Natural killer cell (primary cell): ENCODE results near the gene PPM1D. TPM values are rescaled to one million over a fixed set of nuclear protein-coding genes. Genes with fewer than 3 reads are reported as not detected.

Experiments used
- ATAC-seq, 3 donors: fragments of 150-1000 bp in 2 of 3; fragments of 200-7000 bp in 1 of 3; cut with Tn5 transposase; 1 replicate in 1 of 3; 2 replicates in 2 of 3; pipeline ENCODE4 v1.10.0; 2021; ENCODE audit warnings: mild to moderate bottlenecking in 2 of 3, moderate library complexity in 2 of 3
- DNase-seq, 2 donors: peaks; one replicate each; pipeline versions ENCODE4 v3.0.0 to v3.0.0-alpha.2; 2013 to 2021; ENCODE audit warnings: mixed read lengths in 1 of 2
- H3K27ac ChIP-seq: one replicate; pipeline ENCODE4 v1.5.1; 2013; ENCODE audit warnings: mild to moderate bottlenecking, low read length
- H3K27me3 ChIP-seq: one replicate; pipeline ENCODE4 v1.6.1; 2013; ENCODE audit warnings: low read length; ENCODE audit not compliant: control insufficient read depth, insufficient read depth
- H3K36me3 ChIP-seq: one replicate; pipeline ENCODE4 v1.6.1; 2013; ENCODE audit warnings: low read length; ENCODE audit not compliant: control insufficient read depth, insufficient read depth
- H3K4me1 ChIP-seq: one replicate; pipeline ENCODE4 v1.6.1; 2013; ENCODE audit warnings: low read length; ENCODE audit not compliant: control insufficient read depth, insufficient read depth
- H3K4me3 ChIP-seq: one replicate; pipeline ENCODE4 v1.5.1; 2013; ENCODE audit warnings: low read length
- H3K9me3 ChIP-seq: one replicate; pipeline ENCODE4 v1.6.1; 2013; ENCODE audit warnings: low read length; ENCODE audit not compliant: control insufficient read depth, insufficient read depth
- H3K27ac Mint-ChIP-seq, 2 donors: one replicate each; pipeline ENCODE4 v1.8.0; 2022; ENCODE audit warnings: mild to moderate bottlenecking in 2 of 2, mixed read lengths in 2 of 2, moderate library complexity in 1 of 2
- H3K27me3 Mint-ChIP-seq, 2 donors: one replicate each; pipeline ENCODE4 v1.8.0; 2022; ENCODE audit warnings: low read depth in 2 of 2, mixed read lengths in 2 of 2
- H3K36me3 Mint-ChIP-seq: one replicate; pipeline ENCODE4 v1.8.0; 2022; ENCODE audit warnings: mixed read lengths
- H3K4me1 Mint-ChIP-seq, 2 donors: one replicate each; pipeline ENCODE4 v1.8.0; 2022; ENCODE audit warnings: mixed read lengths in 2 of 2
- H3K4me3 Mint-ChIP-seq: one replicate; pipeline ENCODE4 v1.8.0; 2022; ENCODE audit warnings: mild to moderate bottlenecking, moderate library complexity, mixed read lengths
- H3K9me3 Mint-ChIP-seq, 2 donors: one replicate each; pipeline ENCODE4 v1.8.0; 2022; ENCODE audit warnings: mixed read lengths in 2 of 2
- WGBS: methylation state at CpG from one replicate; pipeline ENCODE4 v1.1.7; 2013; ENCODE audit warnings: missing lambda C conversion rate; ENCODE audit not compliant: insufficient coverage; 5-methylcytosine and 5-hydroxymethylcytosine counted together
- intact Hi-C: fragments of 100-400 bp; cut with micrococcal nuclease; formaldehyde crosslinking; loops from one replicate; pipeline ENCODE4 v1.14.2; 2022
- total RNA-seq, 4 donors: library from RNA; stranded (reverse); fragments of 120-200 nt in 1 of 4; gene quantifications; one replicate each; pipeline versions ENCODE4 v1.2.3 to v1.2.4, GENCODE V29; 2013 to 2022
- TF ChIP-seq, protein P1 (sequence below): fragments of 200-600 bp; IDR thresholded peaks from one replicate; pipeline ENCODE4 v1.8.0; 2022; ENCODE audit warnings: antibody characterized with exemption

Gene PPM1D
- total RNA-seq, 3 donors from 2014 or later (not counting 1 experiment from before 2014, with no cell fraction given): 22.8 to 31.6 (median 27.9) TPM

DNA sequence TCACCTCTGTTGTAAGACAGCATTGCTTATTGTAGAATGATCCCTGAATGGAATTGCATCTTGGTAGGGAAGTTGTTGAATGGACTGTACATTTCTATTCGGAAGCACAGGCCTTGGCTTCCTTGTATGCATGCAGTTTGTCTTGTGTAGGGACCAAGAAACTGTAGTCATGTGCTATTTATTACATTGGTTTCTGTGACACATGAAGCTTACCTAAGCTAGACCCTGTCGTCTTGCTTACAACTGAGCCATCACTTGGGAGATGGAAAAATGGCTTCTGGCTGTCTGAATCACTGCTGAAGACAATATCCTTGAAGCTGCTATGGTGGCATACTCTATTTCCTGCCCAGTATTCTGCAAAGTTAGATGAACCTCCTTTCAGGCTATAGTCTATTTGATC is 29.1 kb downstream of the PPM1D start:
- no peaks in the 10 kb centered on the region for H3K9me3 Mint-ChIP-seq
- Histone ChIP-seq H3K27me3 (no peaks in the 10 kb centered on the region), H3K36me3 (peaks cover 3% of the 10 kb centered on the region), H3K4me1 (no peaks in the 10 kb centered on the region), H3K27ac (no peak overlapping the region), H3K9me3 (no peaks in the 10 kb centered on the region), H3K4me3 (no peak overlapping the region)
- TF ChIP-seq, protein P1, sequence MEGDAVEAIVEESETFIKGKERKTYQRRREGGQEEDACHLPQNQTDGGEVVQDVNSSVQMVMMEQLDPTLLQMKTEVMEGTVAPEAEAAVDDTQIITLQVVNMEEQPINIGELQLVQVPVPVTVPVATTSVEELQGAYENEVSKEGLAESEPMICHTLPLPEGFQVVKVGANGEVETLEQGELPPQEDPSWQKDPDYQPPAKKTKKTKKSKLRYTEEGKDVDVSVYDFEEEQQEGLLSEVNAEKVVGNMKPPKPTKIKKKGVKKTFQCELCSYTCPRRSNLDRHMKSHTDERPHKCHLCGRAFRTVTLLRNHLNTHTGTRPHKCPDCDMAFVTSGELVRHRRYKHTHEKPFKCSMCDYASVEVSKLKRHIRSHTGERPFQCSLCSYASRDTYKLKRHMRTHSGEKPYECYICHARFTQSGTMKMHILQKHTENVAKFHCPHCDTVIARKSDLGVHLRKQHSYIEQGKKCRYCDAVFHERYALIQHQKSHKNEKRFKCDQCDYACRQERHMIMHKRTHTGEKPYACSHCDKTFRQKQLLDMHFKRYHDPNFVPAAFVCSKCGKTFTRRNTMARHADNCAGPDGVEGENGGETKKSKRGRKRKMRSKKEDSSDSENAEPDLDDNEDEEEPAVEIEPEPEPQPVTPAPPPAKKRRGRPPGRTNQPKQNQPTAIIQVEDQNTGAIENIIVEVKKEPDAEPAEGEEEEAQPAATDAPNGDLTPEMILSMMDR: no peak
- intact Hi-C loops: no loop called here
- no peak overlapping the region for H3K27ac Mint-ChIP-seq
- no peak overlapping the region for H3K4me3 Mint-ChIP-seq
- no peaks in the 10 kb centered on the region for H3K27me3 Mint-ChIP-seq
- peaks cover 5 to 15% of the 10 kb centered on the region in 2 donors for H3K4me1 Mint-ChIP-seq
- ATAC-seq: no peak
- WGBS: 95% methylated on average over 2 of the region's 2 CpGs
- no peak for DNase-seq
- no peaks in the 10 kb centered on the region for H3K36me3 Mint-ChIP-seq

DNA sequence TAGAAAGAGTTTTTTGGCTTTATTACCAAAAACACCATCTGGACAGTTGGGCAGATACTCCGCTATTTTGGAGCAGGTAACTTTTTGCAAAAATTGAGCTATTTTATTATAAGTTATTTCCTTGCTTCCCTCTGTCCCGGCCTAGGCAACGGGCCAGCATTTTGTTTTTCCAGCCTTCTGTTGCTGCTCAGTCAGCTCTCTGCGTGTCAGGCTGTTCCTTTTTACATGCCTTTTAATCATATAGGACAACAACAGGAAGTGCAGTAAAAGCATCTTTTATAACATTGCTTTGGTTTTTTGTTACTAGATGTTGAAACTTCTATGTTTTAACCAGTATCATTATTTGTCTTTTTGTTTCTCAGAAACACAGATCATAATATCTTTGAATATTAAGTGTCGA is 30.4 kb downstream of the PPM1D start:
- Mint-ChIP-seq H3K9me3 (no peaks in the 10 kb centered on the region), H3K27me3 (no peaks in the 10 kb centered on the region), H3K36me3 (no peaks in the 10 kb centered on the region), H3K4me1 (peaks cover 5 to 15% of the 10 kb centered on the region in 2 donors), H3K4me3 (no peak overlapping the region), H3K27ac (peak overlapping the region; percentile 48 to 67)
- WGBS: 94% methylated on average over 4 of the region's 5 CpGs
- H3K36me3 ChIP-seq: peaks cover 7% of the 10 kb centered on the region
- H3K9me3 ChIP-seq: no peaks in the 10 kb centered on the region
- no peak for ATAC-seq
- H3K27ac ChIP-seq: no peak overlapping the region
- no peaks in the 10 kb centered on the region for H3K27me3 ChIP-seq
- TF ChIP-seq, protein P1: no peak
- H3K4me1 ChIP-seq: no peaks in the 10 kb centered on the region
- intact Hi-C loops: no loop called here
- H3K4me3 ChIP-seq: no peak overlapping the region
- no peak for DNase-seq

DNA sequence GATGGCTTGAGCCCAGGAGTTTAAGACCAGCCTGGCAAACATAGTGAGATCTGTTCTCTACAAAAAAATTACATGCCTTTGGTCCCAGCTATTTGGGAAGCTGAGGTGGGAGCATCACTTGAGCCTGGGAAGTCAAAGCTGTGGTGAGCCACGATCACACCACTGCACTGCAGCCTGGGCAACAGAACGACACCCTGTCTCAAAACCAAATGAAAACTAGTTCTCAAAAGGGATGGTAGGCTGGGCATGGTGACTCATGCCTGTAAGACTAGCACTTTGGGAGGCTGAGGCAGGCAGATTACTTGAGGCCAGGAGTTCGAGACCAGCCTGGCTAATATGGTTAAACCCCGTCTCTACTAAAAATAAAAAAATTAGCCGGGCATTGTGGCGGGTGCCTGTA is 31.1 kb downstream of the PPM1D start:
- Histone ChIP-seq H3K27me3 (no peaks in the 10 kb centered on the region), H3K9me3 (no peaks in the 10 kb centered on the region), H3K27ac (no peak overlapping the region), H3K4me1 (no peaks in the 10 kb centered on the region), H3K4me3 (no peak overlapping the region), H3K36me3 (peaks cover 12% of the 10 kb centered on the region)
- no peaks in the 10 kb centered on the region for H3K9me3 Mint-ChIP-seq
- WGBS: 80% methylated on average over 6 of the region's 6 CpGs
- no peaks in the 10 kb centered on the region for H3K27me3 Mint-ChIP-seq
- ATAC-seq (no peak), DNase-seq (no peak)
- H3K36me3 Mint-ChIP-seq: no peaks in the 10 kb centered on the region
- H3K27ac Mint-ChIP-seq: peak overlapping the region; percentile 48 to 67
- peaks cover 5 to 15% of the 10 kb centered on the region in 2 donors for H3K4me1 Mint-ChIP-seq
- intact Hi-C loops: no loop called here
- TF ChIP-seq, protein P1: no peak
- H3K4me3 Mint-ChIP-seq: no peak overlapping the region

DNA sequence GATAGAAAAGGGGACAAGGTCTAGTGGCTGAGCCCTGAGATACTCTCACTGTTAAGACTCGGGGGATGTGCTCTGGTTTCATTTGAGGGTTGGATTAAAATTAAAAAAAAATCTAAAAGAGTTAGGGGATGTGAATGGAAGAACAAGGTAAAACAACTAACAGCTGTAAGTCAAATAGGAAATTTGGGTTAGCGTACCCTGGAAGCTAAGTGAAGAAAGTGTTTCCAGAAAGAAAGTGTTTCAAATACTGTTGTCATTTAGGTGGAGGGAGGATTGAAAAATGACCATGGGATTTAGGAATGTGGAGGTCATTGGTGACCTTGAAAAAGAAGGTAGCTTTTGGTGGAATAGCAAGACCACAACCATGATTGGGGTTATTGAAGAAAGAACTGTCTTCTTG is 37.7 kb downstream of the PPM1D start:
- no peaks in the 10 kb centered on the region for H3K27me3 Mint-ChIP-seq
- DNase-seq (no peak), ATAC-seq (no peak)
- no peak overlapping the region for H3K4me3 Mint-ChIP-seq
- Histone ChIP-seq H3K9me3 (no peaks in the 10 kb centered on the region), H3K36me3 (peaks cover 12% of the 10 kb centered on the region), H3K4me1 (no peaks in the 10 kb centered on the region), H3K4me3 (no peak overlapping the region), H3K27ac (no peak overlapping the region), H3K27me3 (no peaks in the 10 kb centered on the region)
- H3K4me1 Mint-ChIP-seq: peaks cover 0 to 9% of the 10 kb centered on the region in 2 donors
- 95% methylated on average over 2 of the region's 2 CpGs for WGBS
- H3K36me3 Mint-ChIP-seq: no peaks in the 10 kb centered on the region
- intact Hi-C loops: loop anchor here (5.0 kb wide), 1 partner anchor 35 kb away; the partner anchor contains the start of gene PPM1D
- H3K27ac Mint-ChIP-seq: no peak overlapping the region
- TF ChIP-seq, protein P1: no peak
- no peaks in the 10 kb centered on the region for H3K9me3 Mint-ChIP-seq
